GM12801 (cell line): ENCODE results near the gene ZNF71.

Experiments
- CTCF ChIP-seq: IDR thresholded peaks from one replicate; pipeline ENCODE4 v1.5.1; 2011; ENCODE audit warnings: control low read depth; ENCODE audit not compliant: insufficient read length; ENCODE audit errors: extremely low read depth

The ZNF71 gene

GRCh38 chr19:56603829-56604228 lies 8.7 kb downstream of the ZNF71 start:
- no peak for TF ChIP-seq CTCF

- TF ChIP-seq CTCF = no peak
Measured at GRCh38 chr19:56608274-56608964, 13.3 kb downstream of the ZNF71 start.

- TF ChIP-seq CTCF = no peak
Measured at GRCh38 chr19:56611288-56611687, 16.2 kb downstream of the ZNF71 start.

GRCh38 chr19:56612737-56613136 lies 17.6 kb downstream of the ZNF71 start:
- no peak for TF ChIP-seq CTCF

- no peak for TF ChIP-seq CTCF
Measured at GRCh38 chr19:56613639-56614038, 18.5 kb downstream of the ZNF71 start.

GRCh38 chr19:56617531-56617930 lies 22.4 kb downstream of the ZNF71 start:
- no peak for TF ChIP-seq CTCF

- no peak for TF ChIP-seq CTCF
Measured at GRCh38 chr19:56619121-56619520, 24.0 kb downstream of the ZNF71 start.
